ENCODE measurements around the gene TOMM22.

Gene TOMM22

GRCh38 chr22:38710866-38711265, 29.1 kb downstream of the TOMM22 start:
- DNase-seq, result no peak
- intact Hi-C loops (cut with DNase I), result no loop called here

DNA sequence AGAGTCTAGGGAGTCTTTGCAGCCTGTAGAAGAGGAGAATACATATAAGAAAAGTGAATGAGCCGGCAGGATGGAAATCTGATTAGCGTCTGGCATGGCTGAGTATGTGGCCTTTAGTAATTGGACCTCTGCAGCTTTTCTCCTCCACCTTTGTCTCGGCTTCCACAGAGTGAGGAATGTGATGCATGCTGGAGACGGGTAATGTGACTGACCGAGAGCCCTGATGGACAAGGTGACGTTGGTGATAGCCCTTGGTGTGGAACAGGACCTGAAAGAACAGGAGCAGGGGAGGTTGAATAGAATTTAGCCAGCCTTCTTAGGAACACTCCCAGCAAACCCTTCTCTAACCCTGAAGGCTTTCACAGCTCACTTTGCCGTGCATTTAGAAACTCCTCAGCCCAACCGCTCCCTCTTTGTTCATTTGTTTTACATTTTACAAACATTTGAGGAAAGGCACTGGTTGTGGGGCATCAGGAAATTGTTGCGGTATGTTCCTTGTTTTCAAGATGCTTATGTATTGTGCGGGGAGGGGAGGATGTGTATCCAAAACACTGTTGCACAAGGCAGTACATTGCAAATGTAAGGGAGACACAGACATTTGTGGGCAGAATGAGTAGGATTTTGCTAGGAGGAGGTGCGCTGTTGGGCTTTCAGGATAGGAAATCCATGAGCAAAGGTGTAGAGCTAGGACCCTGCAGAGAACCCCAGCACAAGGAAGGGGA, 30.9 kb downstream of the TOMM22 start:
- intact Hi-C loops (cut with DNase I), result no loop called here

DNA sequence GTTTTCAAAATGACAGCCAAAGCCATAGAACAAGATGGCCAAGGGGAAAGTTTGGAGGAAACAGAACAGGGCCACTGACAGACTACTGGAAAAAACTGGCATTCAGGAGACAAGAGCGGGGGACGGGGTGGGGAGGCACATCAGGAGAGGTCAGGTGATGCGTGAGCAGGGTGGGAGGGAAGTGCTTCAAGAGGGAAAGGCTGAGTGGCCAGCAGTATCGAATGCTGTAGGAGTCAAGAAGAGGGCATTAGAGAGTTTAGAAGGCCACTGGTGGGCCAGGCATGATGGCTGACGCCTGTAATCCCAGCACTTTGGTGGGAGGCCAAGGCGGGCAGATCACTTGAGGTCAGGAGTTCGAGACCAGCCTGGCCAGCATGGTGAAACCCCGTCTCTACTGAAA, 32.2 kb downstream of the TOMM22 start:
- DNase-seq, result no peak
- intact Hi-C loops (cut with DNase I), result no loop called here

More for the DNA sequence above, 30.9 kb downstream of the TOMM22 start:
- DNase-seq, result no peak

GRCh38 chr22:38715176-38715764, 33.5 kb downstream of the TOMM22 start:
- intact Hi-C loops (cut with DNase I), result no loop called here

DNA sequence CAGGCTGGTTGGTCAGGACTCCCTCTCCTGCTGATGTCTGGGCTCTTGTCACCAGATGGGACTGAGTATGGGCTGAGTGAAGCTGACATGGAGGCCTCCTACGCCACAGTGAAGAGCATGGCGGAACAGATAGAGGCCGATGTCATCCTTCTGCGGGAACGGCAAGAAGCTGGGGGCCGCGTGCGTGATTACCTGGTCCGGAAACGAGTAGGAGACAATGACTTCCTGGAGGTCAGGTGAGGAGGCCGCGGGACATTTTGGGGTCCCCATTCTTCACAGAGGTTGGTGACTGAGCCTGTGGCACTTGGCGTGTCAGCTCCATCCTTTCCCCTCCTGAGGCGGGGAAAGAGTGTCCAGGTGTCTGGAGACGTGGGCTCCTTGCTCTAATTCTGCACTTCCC, 34.1 kb downstream of the TOMM22 start:
- intact Hi-C loops (cut with DNase I), result no loop called here
- peak in 1 of 10 donors; percentile 62 for DNase-seq

More at GRCh38 chr22:38715176-38715764, 33.5 kb downstream of the TOMM22 start:
- peak in 1 of 10 donors; percentile 75 for DNase-seq

- intact Hi-C loops (cut with DNase I), result no loop called here
Observed at GRCh38 chr22:38716271-38716670, 34.5 kb downstream of the TOMM22 start.

DNA sequence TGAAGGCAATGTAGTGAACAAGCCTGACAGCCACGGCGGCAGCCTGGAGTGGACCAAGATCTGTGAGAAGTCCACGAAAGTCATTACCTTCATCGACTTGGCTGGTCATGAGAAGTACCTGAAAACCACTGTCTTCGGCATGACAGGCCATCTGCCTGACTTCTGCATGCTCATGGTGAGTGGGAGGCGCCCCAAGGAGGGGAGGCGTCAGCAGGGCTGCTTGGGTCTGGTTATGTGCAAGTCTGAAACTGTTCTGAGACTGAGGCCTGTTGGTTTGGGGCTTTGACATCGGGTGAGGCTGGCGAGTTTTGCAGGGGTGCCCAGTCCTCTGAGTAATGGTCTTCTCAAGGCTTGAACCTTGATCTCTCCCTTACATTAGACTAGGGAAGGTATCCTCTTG, 35.1 kb downstream of the TOMM22 start:
- DNase-seq, result peak in 1 of 10 donors; percentile 73
- intact Hi-C loops (cut with DNase I), result no loop called here

More at GRCh38 chr22:38716271-38716670, 34.5 kb downstream of the TOMM22 start:
- no peak for DNase-seq

DNA sequence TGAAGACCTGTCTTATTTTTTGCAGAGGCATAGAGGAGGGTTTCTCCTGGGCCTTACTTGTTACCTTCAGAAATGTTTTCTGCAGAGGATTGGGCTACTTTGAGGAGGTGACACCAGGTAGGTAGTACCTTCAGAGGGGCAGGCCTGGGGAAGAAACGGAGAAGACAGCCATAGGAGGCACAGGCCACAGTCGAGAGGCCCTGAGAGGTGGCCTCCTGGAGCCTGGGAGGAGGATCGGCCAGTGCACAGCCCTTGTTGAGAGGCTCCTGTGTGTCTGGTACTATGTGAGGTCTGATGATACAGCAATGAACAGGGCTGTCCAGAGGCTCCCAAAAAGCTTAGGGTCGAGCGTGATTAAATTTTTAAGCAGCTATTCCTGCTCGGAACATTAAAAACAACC, 35.5 kb downstream of the TOMM22 start:
- DNase-seq, result no peak
- intact Hi-C loops (cut with DNase I), result no loop called here

- DNase-seq, result peak in 4 of 10 donors; percentile 52 to 90 (median 74)
- intact Hi-C loops (cut with DNase I), result no loop called here
Observed at GRCh38 chr22:38718414-38718813, 36.7 kb downstream of the TOMM22 start.

DNA sequence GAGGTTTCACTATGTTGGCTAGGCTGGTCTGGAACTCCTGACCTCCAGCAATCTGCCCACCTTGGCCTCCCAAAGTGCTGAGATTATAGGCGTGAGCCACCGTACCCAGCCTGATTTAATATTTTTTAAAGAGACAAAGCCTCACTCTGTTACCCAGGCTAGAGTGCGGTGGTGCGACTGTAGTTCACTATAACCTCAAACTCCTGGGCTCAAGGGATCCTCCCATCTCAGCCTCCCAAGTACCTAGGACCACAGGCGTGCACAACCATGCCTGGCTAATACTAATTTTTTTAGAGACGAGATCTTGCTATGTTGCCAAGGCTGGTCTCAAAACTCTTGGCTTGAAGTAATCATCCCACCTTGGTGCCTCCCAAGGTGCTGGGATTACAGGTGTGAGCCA, 37.4 kb downstream of the TOMM22 start:
- no peak for DNase-seq
- intact Hi-C loops (cut with DNase I), result no loop called here

DNA sequence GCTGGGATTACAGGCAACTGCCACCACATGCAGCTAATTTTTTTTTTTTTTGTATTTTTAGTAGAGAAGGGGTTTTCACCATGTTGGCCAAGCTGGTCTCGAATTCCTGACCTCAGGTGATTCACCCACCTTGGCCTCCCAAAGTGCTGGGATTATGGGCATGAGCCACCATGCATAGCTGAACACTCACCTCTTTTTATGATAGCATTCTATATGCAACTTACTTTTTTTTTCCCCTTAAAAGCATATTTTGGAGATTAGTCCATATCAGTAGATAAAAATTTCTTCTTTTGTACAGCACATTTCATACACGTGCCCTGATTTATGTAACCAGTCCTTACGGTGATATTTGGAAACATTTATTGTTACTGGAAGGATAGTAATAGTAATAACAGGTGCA, 38.6 kb downstream of the TOMM22 start:
- DNase-seq, result no peak
- intact Hi-C loops (cut with DNase I), result no loop called here

- intact Hi-C loops (cut with DNase I), result no loop called here
- DNase-seq, result peak in 1 of 10 donors; percentile 54
Observed at GRCh38 chr22:38721551-38721950, 39.8 kb downstream of the TOMM22 start.

GRCh38 chr22:38724176-38724575, 42.4 kb downstream of the TOMM22 start:
- intact Hi-C loops (cut with DNase I), result no loop called here
- DNase-seq, result no peak

DNA sequence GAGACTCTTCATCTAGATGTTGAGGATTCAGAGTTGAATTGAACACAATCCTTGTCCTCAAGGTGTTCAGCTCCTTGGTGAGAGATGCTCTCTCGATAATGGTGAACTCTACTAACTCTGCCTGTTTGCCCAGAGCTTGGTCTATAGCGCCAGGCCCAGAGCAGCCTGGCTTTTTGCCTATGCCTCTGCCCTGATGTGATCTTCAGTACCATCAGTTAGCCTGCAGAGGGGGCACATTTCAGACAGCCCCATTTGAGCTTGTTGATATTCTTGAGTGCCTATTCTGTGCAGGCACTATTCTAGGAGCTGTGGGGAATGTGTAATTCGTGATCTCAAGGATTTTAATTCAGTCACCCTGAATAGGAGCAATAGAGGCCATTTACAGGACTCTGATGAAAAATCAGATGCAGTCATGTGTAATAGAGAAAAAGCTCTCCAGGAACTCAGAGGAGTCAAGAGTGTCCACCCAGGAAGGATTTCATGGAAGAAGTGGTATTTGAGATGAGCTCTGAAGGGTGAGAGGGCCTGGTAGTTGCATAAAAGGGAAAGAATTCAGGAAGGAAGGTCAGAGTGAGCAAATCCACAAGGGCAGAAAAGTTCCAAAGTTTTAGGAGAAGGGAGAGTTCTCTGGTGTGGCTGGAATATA, 43.3 kb downstream of the TOMM22 start:
- peak in 5 of 10 donors; percentile 51 to 92 (median 69) for DNase-seq
- intact Hi-C loops (cut with DNase I), result no loop called here

GRCh38 chr22:38725900-38726655, 44.3 kb downstream of the TOMM22 start:
- intact Hi-C loops (cut with DNase I), result no loop called here
- DNase-seq, result peak in 1 of 10 donors; percentile 55

GRCh38 chr22:38727123-38727522, 45.4 kb downstream of the TOMM22 start:
- peak in 1 of 10 donors; percentile 60 for DNase-seq
- intact Hi-C loops (cut with DNase I), result no loop called here

DNA sequence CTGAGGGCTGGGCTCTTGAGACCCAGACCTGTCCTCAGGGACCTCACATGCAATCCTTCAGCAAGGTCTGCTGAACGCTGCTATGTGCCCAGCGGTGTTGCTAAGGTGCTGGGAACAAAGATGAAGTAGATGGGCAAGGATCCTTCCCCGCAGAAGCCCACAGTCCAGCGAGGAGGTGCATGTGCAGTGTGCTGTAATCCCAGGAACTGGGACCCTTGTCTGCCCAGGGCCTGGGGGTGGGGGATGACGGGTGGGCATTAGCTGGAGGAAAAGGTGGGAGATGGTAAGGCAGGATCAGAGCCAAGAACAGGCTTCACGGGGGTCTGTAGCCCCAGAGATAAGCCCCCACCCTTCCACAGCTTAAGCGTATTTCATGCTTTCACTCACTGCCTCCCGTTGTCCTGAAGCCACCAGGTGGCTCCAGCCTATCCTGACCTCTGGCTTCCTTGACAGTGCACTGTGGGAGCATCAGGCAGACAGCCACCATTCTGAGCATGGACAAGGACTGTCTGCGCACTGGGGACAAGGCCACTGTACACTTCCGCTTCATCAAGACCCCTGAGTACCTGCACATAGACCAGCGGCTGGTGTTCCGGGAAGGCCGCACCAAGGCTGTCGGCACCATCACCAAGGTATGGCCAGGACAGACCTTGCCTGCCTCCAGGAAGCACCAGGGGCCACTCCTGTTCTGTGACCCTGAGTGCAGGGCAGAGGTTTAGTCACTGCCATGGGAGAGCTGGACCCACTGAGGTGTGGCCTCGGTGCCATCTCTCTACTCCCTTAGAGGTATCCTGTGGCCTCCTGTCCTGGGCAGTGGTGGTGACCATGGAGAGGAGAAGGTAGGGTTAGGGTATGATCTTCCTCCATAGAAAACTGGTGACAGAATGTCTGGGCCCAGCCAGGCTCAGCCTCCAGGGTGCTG, 46.0 kb downstream of the TOMM22 start:
- peak in 2 of 10 donors; percentile 66 to 74 for DNase-seq
- intact Hi-C loops (cut with DNase I), result no loop called here

DNA sequence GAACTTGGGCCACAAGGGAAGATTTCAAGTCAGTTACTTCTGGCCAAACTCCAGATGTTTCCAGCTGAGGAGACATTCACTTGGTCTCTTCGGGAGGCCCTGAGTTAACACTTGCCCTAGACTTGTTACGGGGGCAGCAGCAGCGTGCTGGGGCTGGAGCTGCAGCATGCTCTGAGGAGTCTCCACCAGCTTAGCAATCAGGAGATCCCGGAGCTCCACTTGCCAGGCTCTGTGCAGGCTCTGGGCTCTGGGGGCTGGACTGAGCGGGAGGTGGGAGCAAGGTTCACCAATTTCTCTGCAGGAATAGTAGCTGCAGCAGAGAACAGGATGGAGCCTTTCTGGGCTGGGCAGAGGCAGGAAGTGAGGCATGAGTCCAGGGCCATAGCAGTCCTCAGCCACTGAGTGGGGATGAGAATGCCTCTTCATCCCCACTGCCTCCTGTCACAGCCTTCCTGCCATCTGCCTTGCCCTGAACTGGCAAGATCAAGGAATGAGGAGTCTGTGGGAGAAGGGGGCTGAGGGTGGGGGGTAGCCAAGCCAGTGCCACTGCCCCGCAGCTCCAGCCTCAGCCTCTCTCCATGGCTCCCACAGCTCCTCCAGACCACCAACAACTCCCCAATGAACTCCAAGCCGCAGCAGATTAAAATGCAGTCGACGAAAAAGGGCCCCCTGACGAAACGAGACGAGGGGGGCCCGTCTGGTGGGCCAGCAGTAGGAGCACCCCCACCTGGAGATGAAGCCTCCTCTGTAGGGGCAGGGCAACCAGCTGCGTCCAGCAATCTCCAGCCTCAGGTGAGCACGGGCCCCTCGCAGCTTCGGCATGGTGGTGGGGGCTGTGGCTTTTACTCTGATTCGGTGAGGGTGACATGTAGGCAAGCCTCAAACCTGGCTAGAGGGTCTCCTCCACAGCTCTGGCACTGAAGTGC, 47.4 kb downstream of the TOMM22 start:
- peak in 2 of 10 donors; percentile 59 to 68 for DNase-seq
- intact Hi-C loops (cut with DNase I), result no loop called here

DNA sequence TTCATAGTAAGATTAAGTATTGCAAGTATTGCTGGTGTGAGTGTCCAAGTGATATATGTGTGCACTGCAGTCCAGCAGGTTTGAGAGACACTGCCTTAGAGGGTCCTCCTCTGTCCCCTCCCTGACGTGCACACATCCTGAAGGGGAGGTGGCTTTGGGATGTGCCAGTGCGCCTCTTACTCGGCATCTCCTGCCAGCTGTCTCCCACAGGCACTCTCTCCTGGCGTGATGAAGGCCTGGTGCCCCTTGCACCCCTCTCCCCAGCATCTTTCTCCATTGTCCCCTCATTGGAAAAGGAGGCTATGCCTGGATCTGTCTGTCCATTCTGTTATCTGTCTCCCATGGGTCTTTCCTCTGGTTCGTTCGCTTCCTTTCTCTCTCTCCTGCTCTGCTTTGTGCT, 48.2 kb downstream of the TOMM22 start:
- intact Hi-C loops (cut with DNase I), result no loop called here
- peak in 1 of 10 donors; percentile 14 for DNase-seq

All from posterior cingulate gyrus (tissue), 11 donors.